ENCODE results near the gene PCDHA4. TPM values are rescaled to one million over a fixed set of nuclear protein-coding genes. Genes with fewer than 3 reads are reported as not detected.

The PCDHA4 gene
- total RNA-seq, 1 donor from 2014 or later, result 0.05 TPM

DNA sequence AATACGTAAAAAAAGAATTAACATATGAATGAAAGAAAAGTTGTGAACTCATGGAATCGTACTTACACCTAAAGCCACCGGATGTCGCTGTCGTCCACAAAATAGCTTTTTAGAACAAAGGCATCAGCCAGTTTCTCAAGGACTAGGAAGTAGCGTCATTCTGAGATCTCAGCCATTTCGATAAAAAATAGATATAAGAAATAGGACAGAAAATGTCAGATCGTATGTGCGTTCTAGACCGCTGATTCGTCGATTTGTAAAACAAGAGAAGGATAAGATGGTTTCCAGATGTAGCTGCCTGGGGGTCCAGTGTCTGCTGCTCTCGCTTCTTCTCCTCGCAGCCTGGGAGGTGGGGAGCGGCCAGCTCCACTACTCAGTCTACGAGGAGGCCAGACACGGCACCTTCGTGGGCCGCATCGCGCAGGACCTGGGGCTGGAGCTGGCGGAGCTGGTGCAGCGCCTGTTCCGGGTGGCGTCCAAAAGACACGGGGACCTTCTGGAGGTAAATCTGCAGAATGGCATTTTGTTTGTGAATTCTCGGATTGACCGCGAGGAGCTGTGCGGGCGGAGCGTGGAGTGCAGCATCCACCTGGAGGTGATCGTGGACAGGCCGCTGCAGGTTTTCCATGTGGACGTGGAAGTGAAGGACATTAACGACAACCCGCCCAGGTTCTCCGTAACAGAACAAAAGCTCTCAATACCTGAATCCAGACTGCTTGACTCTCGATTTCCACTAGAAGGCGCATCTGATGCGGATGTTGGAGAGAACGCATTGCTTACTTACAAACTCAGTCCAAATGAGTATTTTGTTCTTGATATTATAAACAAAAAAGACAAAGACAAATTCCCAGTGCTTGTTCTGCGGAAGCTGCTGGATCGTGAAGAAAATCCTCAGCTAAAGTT is 49.2 kb downstream of the PCDHA4 start, which contains the start of gene PCDHA10:
PCDHA10 (plus strand) TSS at position 126 of the 903 bp plus-strand sequence; CDS start at position 278, 152 bp downstream.
- DNase-seq (ENCODE audit: low spot score) (no peak), ATAC-seq (no peak)

DNA sequence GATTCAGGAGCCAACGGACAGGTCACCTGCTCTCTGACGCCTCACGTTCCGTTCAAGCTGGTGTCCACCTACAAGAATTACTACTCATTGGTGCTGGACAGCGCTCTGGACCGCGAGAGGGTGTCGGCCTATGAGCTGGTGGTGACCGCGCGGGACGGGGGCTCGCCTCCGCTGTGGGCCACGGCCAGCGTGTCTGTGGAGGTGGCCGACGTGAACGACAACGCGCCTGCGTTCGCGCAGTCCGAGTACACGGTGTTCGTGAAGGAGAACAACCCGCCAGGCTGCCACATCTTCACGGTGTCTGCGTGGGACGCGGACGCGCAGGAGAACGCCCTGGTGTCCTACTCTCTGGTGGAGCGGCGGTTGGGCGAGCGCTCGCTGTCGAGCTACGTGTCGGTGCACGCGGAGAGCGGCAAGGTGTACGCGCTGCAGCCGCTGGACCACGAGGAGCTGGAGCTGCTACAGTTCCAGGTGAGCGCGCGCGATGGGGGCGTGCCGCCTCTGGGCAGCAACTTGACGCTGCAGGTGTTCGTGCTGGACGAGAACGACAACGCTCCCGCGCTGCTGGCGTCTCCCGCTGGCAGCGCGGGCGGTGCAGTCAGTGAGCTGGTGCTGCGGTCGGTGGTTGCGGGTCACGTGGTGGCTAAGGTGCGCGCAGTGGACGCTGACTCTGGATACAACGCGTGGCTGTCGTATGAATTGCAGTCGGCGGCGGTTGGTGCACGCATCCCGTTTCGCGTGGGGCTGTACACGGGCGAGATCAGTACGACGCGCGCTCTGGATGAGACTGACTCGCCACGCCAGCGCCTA is 50.5 kb downstream of the PCDHA4 start:
- no peak for DNase-seq (ENCODE audit: low spot score)
- ATAC-seq, result no peak

DNA sequence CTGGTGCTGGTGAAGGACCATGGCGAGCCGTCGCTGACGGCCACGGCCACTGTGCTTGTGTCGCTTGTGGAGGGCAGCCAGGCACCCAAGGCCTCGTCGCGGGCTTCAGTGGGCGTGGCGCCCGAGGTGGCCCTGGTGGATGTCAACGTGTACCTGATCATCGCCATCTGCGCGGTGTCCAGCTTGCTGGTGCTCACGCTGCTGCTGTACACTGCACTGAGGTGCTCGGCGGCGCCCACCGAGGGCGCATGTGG is 51.0 kb downstream of the PCDHA4 start:
- DNase-seq (ENCODE audit: low spot score) (no peak), ATAC-seq (no peak)

DNA sequence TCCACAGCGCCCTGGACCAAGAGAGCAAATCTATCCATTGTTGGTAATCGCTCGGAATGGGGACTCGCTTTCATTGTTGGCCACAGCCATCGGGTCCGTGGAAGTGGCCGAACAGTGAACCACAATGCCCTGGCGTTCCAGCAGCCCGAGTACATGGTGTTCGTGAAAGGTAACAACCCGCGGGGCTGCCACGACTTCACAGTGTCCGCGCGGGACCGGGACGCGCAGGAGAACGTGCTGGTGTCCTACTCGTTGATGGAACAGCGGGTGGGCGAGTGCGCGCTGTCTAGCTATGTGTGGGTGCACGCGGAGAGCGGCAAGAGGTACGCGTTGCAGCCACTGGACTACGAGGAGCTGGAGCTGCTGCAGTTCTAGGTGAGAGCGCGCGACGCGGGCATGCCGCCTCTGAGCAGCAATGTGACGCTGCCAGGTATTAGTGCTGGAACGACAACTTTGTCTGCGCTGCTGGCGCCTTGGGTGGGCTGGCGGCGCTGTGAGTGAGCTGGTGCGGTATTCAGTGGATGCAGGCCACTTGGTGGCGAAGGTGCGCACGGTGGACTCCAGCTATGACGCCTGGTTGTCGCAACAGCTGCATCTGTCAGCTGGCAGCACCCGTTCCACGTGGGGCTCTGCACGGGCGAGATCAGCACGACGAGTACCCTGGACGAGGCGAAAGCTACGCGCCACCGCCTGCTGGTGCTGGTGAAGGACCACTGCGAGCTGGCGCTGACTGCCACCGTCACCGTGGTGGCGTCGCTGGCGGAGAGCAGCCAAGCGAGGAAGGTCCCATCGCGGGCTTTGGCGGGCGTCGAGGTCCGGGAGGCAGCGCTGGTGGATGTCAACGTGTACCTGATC is 55.8 kb downstream of the PCDHA4 start:
- no peak for DNase-seq (ENCODE audit: low spot score)
- ATAC-seq, result no peak

Other genes with a start within 250 kb of the PCDHA4 start
- 19.5 TPM for gene SRA1, start 249.6 kb upstream of the PCDHA4 start, total RNA-seq
- 14.1 TPM for gene APBB3, start 242.5 kb upstream of the PCDHA4 start, total RNA-seq
- gene SLC35A4, start 242.2 kb upstream of the PCDHA4 start, total RNA-seq, result 32.0 TPM
- gene CD14, start 173.9 kb upstream of the PCDHA4 start, total RNA-seq, result 211 TPM
- gene TMCO6, start 167.6 kb upstream of the PCDHA4 start, total RNA-seq, result 15.6 TPM
- gene NDUFA2, start 159.4 kb upstream of the PCDHA4 start, total RNA-seq, result 50.5 TPM
- 25.4 TPM for gene IK, start 159.2 kb upstream of the PCDHA4 start, total RNA-seq
- 17.8 TPM for gene WDR55, start 142.2 kb upstream of the PCDHA4 start, total RNA-seq
- gene DND1, start 133.5 kb upstream of the PCDHA4 start, total RNA-seq, result 1.8 TPM
- 48.9 TPM for gene HARS1, start 115.7 kb upstream of the PCDHA4 start, total RNA-seq
- 12.4 TPM for gene HARS2, start 115.6 kb upstream of the PCDHA4 start, total RNA-seq
- gene ZMAT2, start 106.6 kb upstream of the PCDHA4 start, total RNA-seq, result 18.0 TPM
- gene PCDHA1, start 20.9 kb upstream of the PCDHA4 start, total RNA-seq, result not detected
- not detected for gene PCDHA2, start 12.2 kb upstream of the PCDHA4 start, total RNA-seq
- gene PCDHA3, start 6.0 kb upstream of the PCDHA4 start, total RNA-seq, result 0.05 TPM
- gene PCDHA5, start 14.5 kb downstream of the PCDHA4 start, total RNA-seq, result not detected
- gene PCDHA6, start 20.9 kb downstream of the PCDHA4 start, total RNA-seq, result not detected
- not detected for gene PCDHA7, start 27.2 kb downstream of the PCDHA4 start, total RNA-seq
- not detected for gene PCDHA8, start 34.1 kb downstream of the PCDHA4 start, total RNA-seq
- gene PCDHA9, start 41.3 kb downstream of the PCDHA4 start, total RNA-seq, result not detected
- not detected for gene PCDHA10, start 48.8 kb downstream of the PCDHA4 start, total RNA-seq
- 0.23 TPM for gene PCDHA11, start 61.9 kb downstream of the PCDHA4 start, total RNA-seq
- 0.08 TPM for gene PCDHA12, start 68.2 kb downstream of the PCDHA4 start, total RNA-seq
- gene PCDHA13, start 75.1 kb downstream of the PCDHA4 start, total RNA-seq, result 0.28 TPM
- gene PCDHAC1, start 119.2 kb downstream of the PCDHA4 start, total RNA-seq, result 0.28 TPM
- 0.86 TPM for gene PCDHAC2, start 159.4 kb downstream of the PCDHA4 start, total RNA-seq
- not detected for gene PCDHB1, start 244.3 kb downstream of the PCDHA4 start, total RNA-seq